BLaER1 treated with 17β-estradiol and CSF1 and Interleukin-3, amounts not matched to agents 10 nM and 100 nM (cell line): ENCODE results near the gene SKOR2.
A peak's percentile ranks its signal among the peaks of the same experiment; 100 is the strongest.

ENCODE experiments used
- H3K27ac ChIP-seq, 11 experiments: shearing (Covaris generic); formaldehyde crosslinking; 2 replicates each; pipeline ENCODE4 v1.8.1; 2022
- H3K27me3 ChIP-seq, 11 experiments: shearing (Covaris generic); formaldehyde crosslinking; 2 replicates each; pipeline ENCODE4 v1.8.1; 2022
- H3K36me3 ChIP-seq, 11 experiments: shearing (Covaris generic); formaldehyde crosslinking; 2 replicates each; pipeline ENCODE4 v1.8.1; 2022
- H3K4me1 ChIP-seq, 10 experiments: shearing (Covaris generic); formaldehyde crosslinking; 2 replicates each; pipeline ENCODE4 v1.8.1; 2022
- H3K4me2 ChIP-seq, 11 experiments: shearing (Covaris generic); formaldehyde crosslinking; 2 replicates each; pipeline ENCODE4 v1.8.1; 2022
- H3K4me3 ChIP-seq, 10 experiments: shearing (Covaris generic); formaldehyde crosslinking; 2 replicates each; pipeline ENCODE4 v1.8.1; 2022
- H3K9ac ChIP-seq, 11 experiments: shearing (Covaris generic); formaldehyde crosslinking; 2 replicates each; pipeline ENCODE4 v1.8.1; 2022
- H3K9me3 ChIP-seq, 11 experiments: shearing (Covaris generic); formaldehyde crosslinking; replicated peaks in 1 of 11; 2 replicates each; pipeline ENCODE4 v1.8.1; 2022
- H4K20me1 ChIP-seq, 11 experiments: shearing (Covaris generic); formaldehyde crosslinking; 2 replicates each; pipeline ENCODE4 v1.8.1; 2022
- Cebpa-rat ChIP-seq, 11 experiments: shearing (Covaris generic); IDR thresholded peaks; 2 replicates each; pipeline ENCODE4 v1.8.1; 2022

Gene SKOR2, protein sequence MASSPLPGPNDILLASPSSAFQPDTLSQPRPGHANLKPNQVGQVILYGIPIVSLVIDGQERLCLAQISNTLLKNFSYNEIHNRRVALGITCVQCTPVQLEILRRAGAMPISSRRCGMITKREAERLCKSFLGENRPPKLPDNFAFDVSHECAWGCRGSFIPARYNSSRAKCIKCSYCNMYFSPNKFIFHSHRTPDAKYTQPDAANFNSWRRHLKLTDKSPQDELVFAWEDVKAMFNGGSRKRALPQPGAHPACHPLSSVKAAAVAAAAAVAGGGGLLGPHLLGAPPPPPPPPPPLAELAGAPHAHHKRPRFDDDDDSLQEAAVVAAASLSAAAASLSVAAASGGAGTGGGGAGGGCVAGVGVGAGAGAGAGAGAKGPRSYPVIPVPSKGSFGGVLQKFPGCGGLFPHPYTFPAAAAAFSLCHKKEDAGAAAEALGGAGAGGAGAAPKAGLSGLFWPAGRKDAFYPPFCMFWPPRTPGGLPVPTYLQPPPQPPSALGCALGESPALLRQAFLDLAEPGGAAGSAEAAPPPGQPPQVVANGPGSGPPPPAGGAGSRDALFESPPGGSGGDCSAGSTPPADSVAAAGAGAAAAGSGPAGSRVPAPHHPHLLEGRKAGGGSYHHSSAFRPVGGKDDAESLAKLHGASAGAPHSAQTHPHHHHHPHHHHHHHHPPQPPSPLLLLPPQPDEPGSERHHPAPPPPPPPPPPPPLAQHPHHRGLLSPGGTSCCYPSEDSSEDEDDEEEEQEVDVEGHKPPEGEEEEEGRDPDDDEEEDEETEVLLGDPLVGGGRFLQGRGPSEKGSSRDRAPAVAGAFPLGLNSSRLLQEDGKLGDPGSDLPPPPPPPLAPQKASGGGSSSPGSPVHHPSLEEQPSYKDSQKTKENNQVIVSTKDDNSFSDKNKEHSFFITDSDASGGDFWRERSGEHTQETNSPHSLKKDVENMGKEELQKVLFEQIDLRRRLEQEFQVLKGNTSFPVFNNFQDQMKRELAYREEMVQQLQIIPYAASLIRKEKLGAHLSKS

DNA sequence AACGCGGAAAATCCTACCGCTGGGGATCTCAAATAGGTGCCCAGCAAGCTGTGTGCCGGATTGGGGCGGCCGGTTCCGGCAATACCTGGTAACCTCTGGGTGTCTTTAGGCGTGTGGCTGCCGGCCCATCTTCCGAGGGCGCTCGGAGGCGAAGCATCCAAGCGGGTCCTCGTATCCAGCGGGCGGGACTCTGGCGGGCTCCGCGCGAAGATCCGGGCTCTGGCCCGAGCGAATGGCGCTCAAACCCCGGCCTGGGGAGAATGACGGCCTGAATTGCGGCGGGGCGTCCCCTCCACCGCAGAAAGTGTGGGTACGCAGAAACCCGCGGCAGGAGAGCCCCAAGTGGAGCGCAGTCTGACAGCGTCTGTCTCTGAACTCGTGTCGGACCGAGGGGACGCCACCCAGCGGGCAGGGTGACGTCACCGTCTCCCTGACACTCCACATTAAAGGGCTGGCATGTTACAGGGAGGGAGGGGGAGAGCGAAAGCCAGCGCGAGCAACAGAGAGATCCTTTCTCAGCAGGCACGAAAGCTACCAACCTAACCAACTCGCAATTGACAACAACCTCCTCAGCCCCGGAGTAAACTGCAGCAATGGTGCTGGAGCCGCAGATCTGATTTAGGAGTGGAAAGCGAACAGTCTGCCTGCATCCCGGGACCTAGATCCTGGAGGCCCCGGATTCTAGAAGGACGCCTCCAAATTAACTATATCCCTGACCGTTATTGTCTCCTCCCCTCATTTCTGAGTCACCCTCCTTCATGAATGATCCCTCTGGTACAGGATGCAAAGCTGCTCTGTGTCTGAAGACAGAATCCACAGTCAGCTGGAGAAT is at the start of gene SKOR2:
TSS of gene SKOR2 (minus strand) at position 372 of the 832 bp plus-strand sequence. CDS start 2,477 bp downstream, outside the sequence.
- TF ChIP-seq Cebpa-rat (IDR thresholded peaks at IDR 0.05): no peak
- Histone ChIP-seq H3K27me3 (peaks cover 53 to 80% (median 67%) of the 10 kb centered on the region in 11 experiments), H4K20me1 (peaks cover 0 to 9% (median 0%) of the 10 kb centered on the region in 11 experiments; a peak in 2 of 22 replicates)

DNA sequence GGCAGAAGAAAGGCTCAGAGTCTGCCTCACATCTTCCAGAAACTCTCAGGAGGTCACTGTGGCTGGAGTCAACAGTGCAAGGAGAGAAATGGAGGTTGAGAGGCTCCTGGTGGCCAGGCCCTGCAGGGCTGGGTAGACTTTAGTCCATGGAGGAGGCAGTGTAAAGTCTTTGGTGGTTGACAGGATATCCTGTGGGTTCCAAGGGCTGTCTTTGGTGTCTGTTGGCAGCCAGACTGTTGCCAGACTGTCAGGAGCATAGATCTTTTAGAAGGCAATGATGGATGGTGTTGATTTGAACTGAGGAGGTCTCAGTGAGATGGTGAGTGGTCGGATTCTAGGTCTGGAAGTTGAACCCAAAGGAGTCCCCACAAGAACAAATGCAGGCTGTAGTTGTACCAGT is 45.0 kb upstream of the SKOR2 start:
- peak overlapping the region in 10 of 11 experiments; percentile 11 to 64 (median 44); a peak in 17 of 22 replicates for H3K4me2 ChIP-seq
- H3K4me1 ChIP-seq: peaks cover 0 to 11% (median 10%) of the 10 kb centered on the region in 10 experiments; a peak in 16 of 20 replicates
- no peak for TF ChIP-seq Cebpa-rat (IDR thresholded peaks at IDR 0.05)
- no peaks in the 10 kb centered on the region for H4K20me1 ChIP-seq
- no peaks in the 10 kb centered on the region for H3K36me3 ChIP-seq
- no peak overlapping the region for H3K27ac ChIP-seq
- no peak overlapping the region for H3K9ac ChIP-seq
- H3K9me3 ChIP-seq: peaks cover 0 to 8% (median 0%) of the 10 kb centered on the region in 11 experiments; a peak in 2 of 22 replicates
- no peaks in the 10 kb centered on the region for H3K27me3 ChIP-seq
- no peak overlapping the region for H3K4me3 ChIP-seq

More for the DNA sequence above, at the start of gene SKOR2:
- no peak within 1 kb of the TSS for H3K4me3 ChIP-seq
- no peaks in the 10 kb centered on the region for H3K36me3 ChIP-seq
- H3K27ac ChIP-seq: no peak within 1 kb of the TSS
- H3K9ac ChIP-seq: no peak within 1 kb of the TSS
- H3K9me3 ChIP-seq: peaks cover 20 to 47% (median 37%) of the 10 kb centered on the region in 11 experiments
- no peaks in the 10 kb centered on the region for H3K4me1 ChIP-seq
- H3K4me2 ChIP-seq: no peak within 1 kb of the TSS

DNA sequence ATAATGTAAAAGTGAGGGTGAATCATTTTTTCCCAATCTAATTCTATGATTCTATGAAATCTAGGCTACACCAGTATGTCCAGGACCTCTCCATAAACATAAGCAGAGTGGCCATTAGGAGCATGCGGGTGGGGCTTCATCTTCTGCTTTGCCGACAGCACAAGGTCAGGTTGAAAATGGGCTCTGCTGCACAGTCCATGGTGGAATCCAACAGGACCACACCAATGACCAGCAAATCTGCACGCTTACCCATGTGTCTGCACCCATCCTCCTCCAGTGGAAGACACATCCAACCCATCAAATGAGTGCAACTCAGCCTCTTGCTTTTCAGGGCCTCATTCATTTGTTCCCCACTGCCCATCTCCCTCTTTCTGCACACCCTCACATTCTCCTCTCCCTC is 43.3 kb upstream of the SKOR2 start:
- Histone ChIP-seq H3K36me3 (no peaks in the 10 kb centered on the region), H3K27me3 (no peaks in the 10 kb centered on the region), H3K9me3 (no peaks in the 10 kb centered on the region), H3K27ac (no peak overlapping the region), H4K20me1 (no peaks in the 10 kb centered on the region), H3K4me3 (no peak overlapping the region), H3K4me2 (no peak overlapping the region), H3K4me1 (peaks cover 0 to 11% (median 10%) of the 10 kb centered on the region in 10 experiments; a peak in 16 of 20 replicates), H3K9ac (no peak overlapping the region)
- TF ChIP-seq Cebpa-rat (IDR thresholded peaks at IDR 0.05): no peak

DNA sequence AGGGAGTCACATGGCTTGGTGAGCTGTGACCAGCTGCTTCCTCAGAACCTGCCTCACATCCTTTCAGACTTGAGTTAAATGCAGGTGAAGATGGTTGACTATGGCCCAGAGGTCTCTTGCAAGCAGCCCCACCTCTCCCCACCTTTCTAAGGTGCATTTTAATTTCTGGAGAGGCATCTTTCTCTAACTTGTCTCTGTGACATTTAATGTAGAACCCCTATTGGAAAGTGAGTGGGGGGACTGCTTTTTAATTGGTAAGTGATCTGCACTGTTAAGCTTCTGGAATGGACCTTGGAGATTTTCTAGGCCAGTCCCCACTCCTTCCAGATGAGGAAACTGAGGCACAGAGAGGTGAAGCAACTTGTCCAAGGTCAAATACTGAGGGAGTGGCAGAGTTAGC is 37.3 kb upstream of the SKOR2 start:
- H4K20me1 ChIP-seq: no peaks in the 10 kb centered on the region
- H3K9ac ChIP-seq: no peak overlapping the region
- H3K4me3 ChIP-seq: no peak overlapping the region
- no peaks in the 10 kb centered on the region for H3K27me3 ChIP-seq
- H3K4me2 ChIP-seq: no peak overlapping the region
- H3K36me3 ChIP-seq: no peaks in the 10 kb centered on the region
- peaks cover 0 to 34% (median 0%) of the 10 kb centered on the region in 10 experiments; a peak in 6 of 20 replicates for H3K4me1 ChIP-seq
- no peak for TF ChIP-seq Cebpa-rat (IDR thresholded peaks at IDR 0.05)
- H3K27ac ChIP-seq: no peak overlapping the region
- H3K9me3 ChIP-seq: peaks cover 0 to 15% (median 0%) of the 10 kb centered on the region in 11 experiments; a peak in 2 of 22 replicates

DNA sequence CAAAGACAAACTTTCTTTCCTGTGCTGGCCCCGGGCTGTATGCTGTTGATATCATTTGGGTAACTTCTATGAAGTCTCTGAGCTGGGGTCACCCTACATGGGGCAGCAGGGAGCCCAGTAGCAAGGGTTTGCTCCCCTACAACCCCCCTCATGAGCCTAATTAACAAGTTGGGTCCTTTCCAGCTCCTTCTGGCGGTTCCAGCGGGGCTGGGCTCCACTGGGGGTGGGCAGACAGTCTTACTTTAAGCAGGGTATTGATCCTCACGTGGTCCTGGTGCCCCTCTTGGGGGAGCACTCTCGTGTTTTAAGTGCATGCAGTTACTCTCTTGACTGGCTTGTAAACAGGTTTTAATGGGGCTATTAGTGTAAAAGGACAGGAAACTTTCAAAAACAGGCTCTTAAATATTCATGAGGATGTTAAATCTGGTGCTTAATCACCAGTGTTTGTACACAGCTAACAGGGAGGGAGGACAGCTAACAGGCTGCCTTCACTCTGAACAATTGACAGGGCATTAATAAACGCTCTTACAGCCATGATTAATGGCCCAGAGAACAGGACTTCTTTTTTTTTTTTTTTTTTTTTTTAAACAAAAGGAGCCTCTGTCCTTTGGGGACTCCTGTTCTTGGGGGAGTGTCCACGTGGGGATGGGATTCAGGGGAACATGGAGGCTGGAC is 36.6 kb upstream of the SKOR2 start:
- no peak for TF ChIP-seq Cebpa-rat (IDR thresholded peaks at IDR 0.05)
- Histone ChIP-seq H3K27ac (no peak overlapping the region), H3K36me3 (no peaks in the 10 kb centered on the region), H3K4me1 (peaks cover 0 to 40% (median 0%) of the 10 kb centered on the region in 10 experiments; a peak in 6 of 20 replicates), H3K4me2 (no peak overlapping the region), H3K9ac (no peak overlapping the region), H3K9me3 (peaks cover 0 to 15% (median 0%) of the 10 kb centered on the region in 11 experiments; a peak in 2 of 22 replicates), H3K4me3 (no peak overlapping the region), H4K20me1 (no peaks in the 10 kb centered on the region), H3K27me3 (no peaks in the 10 kb centered on the region)

DNA sequence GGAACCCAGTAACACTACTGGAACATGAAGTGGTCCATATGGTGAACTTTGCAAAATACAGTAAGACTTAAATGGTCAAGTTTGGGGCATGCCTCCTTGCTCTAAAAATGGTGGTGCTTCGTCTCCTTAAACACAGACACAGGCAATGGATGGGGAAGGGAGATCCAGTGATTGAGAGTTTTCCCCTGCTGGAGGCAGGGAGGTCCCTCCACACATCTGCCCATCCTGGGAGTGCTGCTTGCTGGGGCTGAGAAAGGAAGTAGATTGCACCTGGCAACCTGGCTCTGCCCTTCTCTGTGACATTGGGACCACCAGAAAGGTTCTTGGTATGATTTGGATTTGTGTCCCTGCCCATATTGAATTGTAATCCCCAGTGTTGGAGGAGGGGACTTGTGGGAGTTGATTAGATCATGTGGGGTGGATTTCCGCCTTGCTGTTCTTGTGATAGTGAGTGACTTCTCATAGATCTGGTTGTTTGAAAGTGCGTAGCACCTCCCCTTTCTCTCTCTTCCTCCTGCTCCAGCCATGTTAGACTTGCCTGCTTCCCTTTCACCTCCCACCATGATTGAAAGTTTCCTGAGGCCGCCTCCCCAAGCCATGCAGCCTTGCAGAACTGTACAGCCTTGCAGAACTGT is 35.4 kb upstream of the SKOR2 start:
- no peaks in the 10 kb centered on the region for H3K27me3 ChIP-seq
- no peaks in the 10 kb centered on the region for H4K20me1 ChIP-seq
- H3K4me3 ChIP-seq: no peak overlapping the region
- peak overlapping the region in 2 of 11 experiments; percentile 7 to 15; a peak in 2 of 22 replicates for H3K4me2 ChIP-seq
- peaks cover 0 to 52% (median 0%) of the 10 kb centered on the region in 10 experiments; a peak in 6 of 20 replicates for H3K4me1 ChIP-seq
- H3K36me3 ChIP-seq: no peaks in the 10 kb centered on the region
- H3K9ac ChIP-seq: no peak overlapping the region
- H3K9me3 ChIP-seq: peaks cover 0 to 15% (median 0%) of the 10 kb centered on the region in 11 experiments; a peak in 2 of 22 replicates
- no peak overlapping the region for H3K27ac ChIP-seq
- TF ChIP-seq Cebpa-rat (IDR thresholded peaks at IDR 0.05): no peak

DNA sequence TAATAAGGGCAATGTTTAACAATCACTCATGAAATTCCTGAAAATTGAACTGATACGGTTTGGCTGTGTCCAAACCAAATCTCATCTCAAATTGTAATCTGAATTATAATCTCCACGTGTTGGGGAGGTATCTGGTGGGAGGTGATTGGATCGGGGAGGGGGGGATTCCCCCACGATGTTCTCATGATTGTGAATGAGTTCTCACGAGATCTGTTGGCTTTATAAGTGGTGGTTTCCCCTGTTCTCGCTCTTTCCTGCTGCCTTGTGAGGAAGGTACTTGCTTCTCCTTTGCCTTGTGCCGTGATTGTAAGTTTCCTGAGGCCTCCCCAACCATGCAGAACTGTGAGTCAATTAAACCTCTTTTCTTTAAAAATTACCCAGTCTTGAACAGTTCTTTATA is 34.0 kb upstream of the SKOR2 start:
- Histone ChIP-seq H3K27ac (peak overlapping the region in 3 of 11 experiments; percentile 62 to 84 (median 64); a peak in 5 of 22 replicates), H3K9me3 (peaks cover 0 to 25% (median 0%) of the 10 kb centered on the region in 11 experiments; a peak in 3 of 22 replicates), H3K4me1 (peaks cover 0 to 53% (median 0%) of the 10 kb centered on the region in 10 experiments; a peak in 6 of 20 replicates), H3K36me3 (no peaks in the 10 kb centered on the region), H3K9ac (no peak overlapping the region), H3K4me2 (peak overlapping the region in 2 of 11 experiments; percentile 65 to 73; a peak in 3 of 22 replicates), H3K4me3 (no peak overlapping the region), H4K20me1 (no peaks in the 10 kb centered on the region), H3K27me3 (no peaks in the 10 kb centered on the region)
- TF ChIP-seq Cebpa-rat (IDR thresholded peaks at IDR 0.05): no peak
